SK-N-SH treated with all-trans-retinoic acid at 6 μM for 48 hours (cell line): ENCODE measurements around the gene NFAM1.

Source experiments
- PATZ1 ChIP-seq: fragments of 250-450 bp; sonication (Bioruptor Pico); IDR thresholded peaks from 2 replicates; pipeline ENCODE4 v1.8.0; 2020; ENCODE audit warnings: mild to moderate bottlenecking, moderate library complexity, borderline replicate concordance
- ZFP3 ChIP-seq: fragments of 250-450 bp; sonication (Bioruptor Pico); IDR thresholded peaks from 2 replicates; pipeline ENCODE4 v1.5.0; 2020; ENCODE audit warnings: mild to moderate bottlenecking, moderate library complexity

GRCh38 chr22:42384506-42384905 lies 47.7 kb downstream of the NFAM1 start:
- TF ChIP-seq PATZ1 (CRISPR knock-in tag) (no peak), ZFP3 (CRISPR knock-in tag) (no peak)
